Progenitor cell of endocrine pancreas (in vitro differentiated cells): ENCODE data around the gene KRTAP23-1. TPM values are rescaled to one million over a fixed set of nuclear protein-coding genes. Genes with fewer than 3 reads are reported as not detected.

Source experiments
- DNase-seq: peaks from one replicate; pipeline ENCODE4 v3.0.0; 2021; ENCODE audit warnings: low spot score; ENCODE audit not compliant: unreplicated experiment
- H3K27ac Mint-ChIP-seq: 2 replicates; pipeline ENCODE4 v1.8.0; 2021; ENCODE audit warnings: mild to moderate bottlenecking, moderate library complexity, mixed read lengths
- H3K27me3 Mint-ChIP-seq: 2 replicates; pipeline ENCODE4 v1.8.0; 2021; ENCODE audit warnings: mixed read lengths
- H3K36me3 Mint-ChIP-seq: 2 replicates; pipeline ENCODE4 v1.8.0; 2022; ENCODE audit warnings: mixed read lengths; ENCODE audit not compliant: insufficient read depth
- H3K4me1 Mint-ChIP-seq: 2 replicates; pipeline ENCODE4 v1.8.0; 2021; ENCODE audit warnings: low read depth, mixed read lengths
- H3K4me3 Mint-ChIP-seq: 2 replicates; pipeline ENCODE4 v1.8.0; 2021; ENCODE audit warnings: low read depth, mild to moderate bottlenecking, moderate library complexity, mixed read lengths
- H3K9me3 Mint-ChIP-seq: 2 replicates; pipeline ENCODE4 v1.8.0; 2021; ENCODE audit warnings: low read depth, mixed read lengths
- long read RNA-seq: library from polyadenylated mRNA; unstranded; transcript quantifications from one replicate; pipeline ENCODE4 v2.0.0, GENCODE V29; 2020
- total RNA-seq: library from RNA; stranded (reverse); gene quantifications from 2 replicates; pipeline ENCODE4 v1.2.1, GENCODE V29; 2021
- TF ChIP-seq, protein P1 (sequence below): fragments of 200-600 bp; sonication (generic); IDR thresholded peaks from one replicate; pipeline ENCODE4 v1.5.0; 2021; ENCODE audit warnings: antibody characterized with exemption, mild to moderate bottlenecking; ENCODE audit not compliant: unreplicated experiment

The KRTAP23-1 gene, protein sequence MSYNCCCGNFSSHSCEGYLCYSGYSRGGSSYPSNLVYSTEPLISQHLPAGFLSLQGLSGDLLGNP
- total RNA-seq, result not detected in 2 replicates
- long read RNA-seq, result 0 reads

DNA sequence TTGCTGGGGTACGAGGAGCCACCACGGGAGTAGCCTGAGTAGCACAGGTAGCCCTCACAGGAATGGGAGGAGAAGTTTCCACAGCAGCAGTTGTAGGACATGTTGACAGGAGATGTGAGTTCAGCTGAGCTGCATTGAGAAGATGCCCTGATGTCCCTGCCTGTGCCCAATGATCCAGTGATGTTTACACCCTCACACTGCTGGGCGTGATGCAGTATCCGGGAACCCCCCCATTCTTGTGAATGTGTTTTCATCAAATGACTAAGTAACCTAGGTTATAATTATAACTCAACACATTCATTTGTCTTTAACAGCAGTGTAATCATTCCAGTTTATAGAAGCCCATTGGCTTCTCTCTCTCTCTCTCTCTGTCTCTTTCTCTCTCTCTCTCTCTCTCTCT lies at the start of gene KRTAP23-1:
Gene KRTAP23-1, minus strand, starts transcription at position 101 of the 400 bp plus-strand sequence. Its CDS starts 0 bp downstream, at position 101.
- TF ChIP-seq, protein P1, sequence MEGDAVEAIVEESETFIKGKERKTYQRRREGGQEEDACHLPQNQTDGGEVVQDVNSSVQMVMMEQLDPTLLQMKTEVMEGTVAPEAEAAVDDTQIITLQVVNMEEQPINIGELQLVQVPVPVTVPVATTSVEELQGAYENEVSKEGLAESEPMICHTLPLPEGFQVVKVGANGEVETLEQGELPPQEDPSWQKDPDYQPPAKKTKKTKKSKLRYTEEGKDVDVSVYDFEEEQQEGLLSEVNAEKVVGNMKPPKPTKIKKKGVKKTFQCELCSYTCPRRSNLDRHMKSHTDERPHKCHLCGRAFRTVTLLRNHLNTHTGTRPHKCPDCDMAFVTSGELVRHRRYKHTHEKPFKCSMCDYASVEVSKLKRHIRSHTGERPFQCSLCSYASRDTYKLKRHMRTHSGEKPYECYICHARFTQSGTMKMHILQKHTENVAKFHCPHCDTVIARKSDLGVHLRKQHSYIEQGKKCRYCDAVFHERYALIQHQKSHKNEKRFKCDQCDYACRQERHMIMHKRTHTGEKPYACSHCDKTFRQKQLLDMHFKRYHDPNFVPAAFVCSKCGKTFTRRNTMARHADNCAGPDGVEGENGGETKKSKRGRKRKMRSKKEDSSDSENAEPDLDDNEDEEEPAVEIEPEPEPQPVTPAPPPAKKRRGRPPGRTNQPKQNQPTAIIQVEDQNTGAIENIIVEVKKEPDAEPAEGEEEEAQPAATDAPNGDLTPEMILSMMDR, result no peak
- Mint-ChIP-seq H3K27me3 (no peaks in the 10 kb centered on the region), H3K27ac (no peak within 1 kb of the TSS), H3K36me3 (peaks cover 3% of the 10 kb centered on the region), H3K9me3 (peaks cover 7% of the 10 kb centered on the region), H3K4me3 (no peak within 1 kb of the TSS), H3K4me1 (peaks cover 17% of the 10 kb centered on the region)
- no peak for DNase-seq

- Mint-ChIP-seq H3K4me3 (no peak within 1 kb of the TSS), H3K9me3 (peaks cover 2% of the 10 kb centered on the region), H3K27ac (no peak within 1 kb of the TSS), H3K36me3 (no peaks in the 10 kb centered on the region), H3K27me3 (no peaks in the 10 kb centered on the region), H3K4me1 (no peaks in the 10 kb centered on the region)
- TF ChIP-seq, protein P1, result no peak
- no peak for DNase-seq
Measured at GRCh38 chr21:30395731-30396130, 47.3 kb upstream of the KRTAP23-1 start, which contains the start of gene KRTAP13-1. Gene KRTAP13-1 (plus strand): TSS chr21:30396031. CDS start chr21:30396087, 56 bp downstream.

DNA sequence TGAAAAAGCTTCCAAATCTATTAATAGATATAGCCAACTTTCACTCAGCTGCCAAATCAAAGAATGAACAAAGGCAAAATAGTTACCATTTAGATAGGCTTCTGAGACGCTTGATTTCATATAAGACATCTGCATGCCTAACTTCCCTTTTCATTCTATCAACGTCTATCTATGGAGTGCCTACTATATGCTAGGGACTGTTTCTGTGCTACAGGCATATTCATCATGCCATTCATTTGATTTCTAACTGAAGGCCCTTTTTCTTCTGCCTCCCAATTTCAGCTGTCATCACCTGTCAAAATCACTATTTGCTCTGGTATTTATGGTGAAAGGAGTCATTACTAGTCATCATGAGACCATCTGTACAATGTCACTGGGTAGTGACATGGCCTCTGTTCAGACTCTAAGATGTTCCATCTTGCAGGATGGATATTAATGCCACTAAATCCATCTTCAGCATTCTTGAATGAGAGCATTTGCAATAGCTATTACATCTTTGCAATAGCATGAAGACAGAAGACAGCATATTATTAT lies 43.2 kb upstream of the KRTAP23-1 start:
- Mint-ChIP-seq H3K4me1 (no peaks in the 10 kb centered on the region), H3K4me3 (no peak overlapping the region), H3K36me3 (no peaks in the 10 kb centered on the region), H3K27me3 (no peaks in the 10 kb centered on the region), H3K9me3 (peaks cover 7% of the 10 kb centered on the region), H3K27ac (no peak overlapping the region)
- no peak for DNase-seq
- TF ChIP-seq, protein P1, result no peak

- Mint-ChIP-seq H3K4me3 (no peak overlapping the region), H3K36me3 (no peaks in the 10 kb centered on the region), H3K9me3 (no peaks in the 10 kb centered on the region), H3K27ac (no peak overlapping the region), H3K4me1 (no peaks in the 10 kb centered on the region), H3K27me3 (no peaks in the 10 kb centered on the region)
- no peak for DNase-seq
- TF ChIP-seq, protein P1, result no peak
Measured at GRCh38 chr21:30382201-30382600, 33.8 kb upstream of the KRTAP23-1 start.

DNA sequence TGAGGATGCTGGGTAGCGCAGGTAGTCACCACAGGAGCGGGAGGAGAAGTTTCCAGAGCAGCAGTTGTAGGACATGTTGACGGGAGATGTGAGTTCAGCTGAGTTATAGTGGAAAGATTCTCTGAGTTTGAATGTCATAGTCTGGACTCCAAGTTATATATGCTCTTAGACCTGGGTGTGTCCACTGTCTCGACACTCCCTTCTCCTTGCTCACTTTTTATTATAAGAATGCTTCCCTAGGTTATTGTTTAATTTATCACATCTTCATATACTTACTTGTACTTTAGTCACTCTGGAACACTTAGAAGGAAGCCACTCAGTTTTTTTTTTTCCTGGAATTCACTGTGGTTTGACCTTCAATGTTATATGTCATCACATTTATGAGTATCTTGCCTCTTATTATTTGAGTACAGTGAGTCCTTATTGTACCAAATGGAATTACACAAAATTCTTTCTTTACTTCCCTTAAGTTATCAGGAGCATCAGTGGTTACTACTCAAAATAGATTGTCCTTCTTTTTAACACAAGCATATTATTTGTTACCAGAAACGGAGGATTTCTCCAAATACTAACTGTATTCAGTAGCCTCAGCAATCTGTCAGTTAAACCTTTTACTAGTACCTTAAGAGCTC lies 23.8 kb upstream of the KRTAP23-1 start, which contains the start of gene KRTAP13-2:
Gene KRTAP13-2, minus strand, starts transcription at position 133 of the 632 bp plus-strand sequence. Its CDS starts 58 bp downstream, at position 75.
- no peak within 1 kb of the TSS for H3K27ac Mint-ChIP-seq
- no peaks in the 10 kb centered on the region for H3K4me1 Mint-ChIP-seq
- DNase-seq, result no peak
- H3K9me3 Mint-ChIP-seq, result peaks cover 5% of the 10 kb centered on the region
- no peak within 1 kb of the TSS for H3K4me3 Mint-ChIP-seq
- H3K27me3 Mint-ChIP-seq, result no peaks in the 10 kb centered on the region
- no peaks in the 10 kb centered on the region for H3K36me3 Mint-ChIP-seq
- TF ChIP-seq, protein P1, result no peak
